Measurements from ENCODE around the gene SCYGR3. TPM values are rescaled to one million over a fixed set of nuclear protein-coding genes. Genes with fewer than 3 reads are reported as not detected.
A peak's percentile ranks its signal among the peaks of the same experiment; 100 is the strongest.

SCYGR3 gene
- total and polyA plus RNA-seq, 2 of the 8 experiments (the other 6 are each of a cell fraction or from before 2014, with no cell fraction given): not detected

DNA sequence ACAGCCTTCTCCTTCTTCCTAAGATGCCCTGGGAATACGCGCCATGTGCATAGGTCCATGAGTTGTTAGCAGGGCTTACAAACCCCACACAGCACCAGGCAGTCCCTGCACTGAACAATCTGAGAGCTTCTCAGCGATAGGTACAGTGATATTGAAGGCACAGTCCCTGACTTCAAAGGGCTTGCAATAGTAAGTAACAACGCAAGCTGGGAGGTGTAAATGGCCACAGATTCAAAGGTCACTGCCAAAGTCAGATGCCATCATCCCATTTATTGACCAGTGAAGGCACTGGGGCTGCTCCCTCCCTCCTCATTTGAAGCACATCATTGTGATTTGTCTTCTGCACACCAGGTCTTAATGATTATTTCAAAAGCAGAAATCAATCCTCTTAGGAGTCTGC is 541 bp upstream of the SCYGR3 start:
- Histone ChIP-seq H2BK12ac (ENCODE audit: low read depth, low read length) (0 out of 2 replicates have a peak overlapping the region, but pooled peaks have one; percentile 60), H2BK5ac (ENCODE audit: low read depth, low read length) (no peak overlapping the region), H2BK20ac (ENCODE audit: low read length) (no peak overlapping the region), H2AFZ (ENCODE audit: low read length) (no peak overlapping the region), H4K91ac (replicated peaks; ENCODE audit: insufficient read length, low read length) (no peak overlapping the region), H4K5ac (ENCODE audit: insufficient read length, low read depth, low read length) (no peak overlapping the region), H4K8ac (ENCODE audit: extremely low read depth, insufficient read depth, low read length) (no peak overlapping the region), H3K14ac (ENCODE audit: insufficient read length) (no peak overlapping the region), H3K9ac (replicated peaks in 1 of 4; ENCODE audit: extremely low read depth in 1 of 4, low read depth in 3 of 4, low read length in 3 of 4) (no peak overlapping the region), H3K4me1 (replicated peaks in 1 of 4; ENCODE audit: control insufficient read depth in 3 of 4, insufficient read depth in 4 of 4, low read length in 3 of 4) (peaks cover 0 to 5% (median 3%) of the 10 kb centered on the region in 4 experiments; a peak in 2 of 7 replicates), H2BK15ac (ENCODE audit: low read length) (no peak overlapping the region), H3K23ac (ENCODE audit: insufficient read length) (no peak overlapping the region), H3K36me3 (ENCODE audit: control insufficient read depth in 2 of 4, insufficient read depth in 4 of 4, low read length in 3 of 4) (no peaks in the 10 kb centered on the region), H3K56ac (replicated peaks; ENCODE audit: insufficient read length, low read depth, low read length) (no peak overlapping the region), H2AK5ac (ENCODE audit: low read depth, low read length) (no peak overlapping the region), H3K27ac (ENCODE audit: low read depth, low read length) (no peak overlapping the region), H3K79me2 (ENCODE audit: control insufficient read depth in 1 of 2, insufficient read depth in 2 of 2, low read length in 2 of 2) (no peaks in the 10 kb centered on the region), H4K20me1 (replicated peaks in 1 of 2; ENCODE audit: control insufficient read depth in 1 of 2, insufficient read depth in 2 of 2, low read length in 2 of 2) (no peaks in the 10 kb centered on the region), H2BK120ac (replicated peaks; ENCODE audit: low read depth, low read length) (no peak overlapping the region), H3K79me1 (ENCODE audit: low read depth, low read length) (no peaks in the 10 kb centered on the region), H3K4me3 (ENCODE audit: extremely low read depth in 1 of 4, insufficient read depth in 2 of 4, low read depth in 3 of 4, low read length in 4 of 4) (no peak overlapping the region), H3K4me2 (ENCODE audit: insufficient read depth in 1 of 2, low read depth in 2 of 2, low read length in 2 of 2) (no peak overlapping the region), H3K27me3 (replicated peaks in 1 of 4; ENCODE audit: control insufficient read depth in 3 of 4, extremely low read depth in 1 of 4, insufficient read depth in 3 of 4, low read length in 3 of 4) (no peaks in the 10 kb centered on the region), H3K23me2 (ENCODE audit: low read depth, low read length) (0 out of 2 replicates have a peak, but pooled peaks cover 3% of the 10 kb centered on the region), H3K4ac (replicated peaks; ENCODE audit: insufficient read length, low read depth, low read length) (no peak overlapping the region), H3K9me3 (ENCODE audit: insufficient read depth in 2 of 2, low read depth in 1 of 2, low read length in 1 of 2) (no peaks in the 10 kb centered on the region), H3K18ac (ENCODE audit: extremely low read depth, low read length) (no peak overlapping the region)
- FAIRE-seq (no peak), DNase-seq (ENCODE audit: low read depth in 1 of 2, low spot score in 2 of 2) (no peak)
- 86% methylated on average over 4 of the region's 4 CpGs; no CpG with 5 or more reads in 1 of the 2 experiments for WGBS, 2 experiments (ENCODE audit: extremely low coverage in 1 of 2, insufficient coverage in 1 of 2, insufficient read length in 1 of 2, insufficient replicate concordance in 2 of 2, low coverage in 1 of 2, low lambda C conversion rate in 2 of 2, missing lambda C conversion rate in 1 of 2)
- TF ChIP-seq SIX5 (IDR thresholded peaks at IDR 0.05; ENCODE audit: low read depth, low read length): no peak
- no peak for TF ChIP-seq SP2 (IDR thresholded peaks at IDR 0.05; ENCODE audit: low read length)
- no peak for TF ChIP-seq CREB1 (IDR thresholded peaks at IDR 0.05)
- no peak for TF ChIP-seq JUND (IDR thresholded peaks at IDR 0.05; ENCODE audit: low read length)
- TF ChIP-seq, protein P1, sequence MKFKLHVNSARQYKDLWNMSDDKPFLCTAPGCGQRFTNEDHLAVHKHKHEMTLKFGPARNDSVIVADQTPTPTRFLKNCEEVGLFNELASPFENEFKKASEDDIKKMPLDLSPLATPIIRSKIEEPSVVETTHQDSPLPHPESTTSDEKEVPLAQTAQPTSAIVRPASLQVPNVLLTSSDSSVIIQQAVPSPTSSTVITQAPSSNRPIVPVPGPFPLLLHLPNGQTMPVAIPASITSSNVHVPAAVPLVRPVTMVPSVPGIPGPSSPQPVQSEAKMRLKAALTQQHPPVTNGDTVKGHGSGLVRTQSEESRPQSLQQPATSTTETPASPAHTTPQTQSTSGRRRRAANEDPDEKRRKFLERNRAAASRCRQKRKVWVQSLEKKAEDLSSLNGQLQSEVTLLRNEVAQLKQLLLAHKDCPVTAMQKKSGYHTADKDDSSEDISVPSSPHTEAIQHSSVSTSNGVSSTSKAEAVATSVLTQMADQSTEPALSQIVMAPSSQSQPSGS (IDR thresholded peaks at IDR 0.05; ENCODE audit: low read length): no peak
- TF ChIP-seq, protein P2, sequence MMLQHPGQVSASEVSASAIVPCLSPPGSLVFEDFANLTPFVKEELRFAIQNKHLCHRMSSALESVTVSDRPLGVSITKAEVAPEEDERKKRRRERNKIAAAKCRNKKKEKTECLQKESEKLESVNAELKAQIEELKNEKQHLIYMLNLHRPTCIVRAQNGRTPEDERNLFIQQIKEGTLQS (IDR thresholded peaks at IDR 0.05; ENCODE audit: insufficient read depth, low read depth, low read length): no peak
- TF ChIP-seq SRF (IDR thresholded peaks at IDR 0.05; ENCODE audit: low read depth, low read length): no peak
- no peak for TF ChIP-seq TAF7 (optimal IDR thresholded peaks at IDR 0.05; ENCODE audit: borderline replicate concordance, low read depth, low read length)
- no peak for TF ChIP-seq TAF1 (IDR thresholded peaks at IDR 0.05; ENCODE audit: low read depth, low read length)
- TF ChIP-seq NRF1 (IDR thresholded peaks at IDR 0.05; ENCODE audit: low read depth, low read length): no peak
- TF ChIP-seq POU5F1 (IDR thresholded peaks at IDR 0.05; ENCODE audit: low read depth, low read length): no peak
- CTCF ChIA-PET (ENCODE audit: partially characterized antibody): interaction anchor here (1.2 to 2.0 kb wide), 4 partner anchors 14 to 159 kb away, joined by 3 to 6 read pairs (median 4); no protein-coding TSS in a partner anchor
- POLR2A ChIA-PET (ENCODE audit: partially characterized antibody): no interaction called here
